Nucleus accumbens (tissue), 56 donors: Measurements from ENCODE around the gene RGS4.
A peak's percentile ranks its signal among the peaks of the same experiment; 100 is the strongest.

ENCODE experiments used
- DNase-seq, 56 donors: peaks; one replicate each; lab custom pipeline; 2025; lab: John Stamatoyannopoulos, UW

The RGS4 gene

GRCh38 chr1:163069142-163069541 is at the start of gene RGS4:
RGS4 (plus strand) TSS chr1:163069361; CDS start chr1:163069485, 124 bp downstream.
- peak in 36 of 56 donors; percentile 2 to 76 (median 36) for DNase-seq

- DNase-seq = no peak
Measured at GRCh38 chr1:163022129-163022528, 47.0 kb upstream of the RGS4 start.

DNA sequence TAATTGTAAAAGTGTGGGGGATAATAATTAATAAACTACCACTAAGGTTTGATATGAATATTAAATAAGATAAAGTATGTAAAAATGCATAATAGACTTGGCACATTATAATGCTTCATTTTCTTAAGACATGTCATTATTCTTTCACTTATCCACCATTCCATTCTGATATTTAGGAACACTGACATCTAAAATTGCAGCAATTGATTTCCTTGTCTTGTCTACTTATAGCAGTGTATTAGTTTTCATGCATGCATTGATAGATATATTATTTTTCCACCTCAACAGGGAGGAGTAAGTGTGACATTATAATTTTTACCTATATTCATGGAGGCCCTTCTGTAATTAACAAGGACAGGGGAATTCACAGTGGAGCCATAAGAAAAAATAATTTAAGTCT is 41.6 kb upstream of the RGS4 start:
- no peak for DNase-seq

- no peak for DNase-seq
Measured at GRCh38 chr1:163029901-163030300, 39.3 kb upstream of the RGS4 start.

GRCh38 chr1:163035446-163036249 is 33.5 kb upstream of the RGS4 start:
- no peak for DNase-seq

- DNase-seq = no peak
Measured at GRCh38 chr1:163036671-163037070, 32.5 kb upstream of the RGS4 start.

GRCh38 chr1:163038928-163039706 is 30.0 kb upstream of the RGS4 start:
- no peak for DNase-seq

- no peak for DNase-seq
Measured at GRCh38 chr1:163039707-163040093, 29.5 kb upstream of the RGS4 start.

DNA sequence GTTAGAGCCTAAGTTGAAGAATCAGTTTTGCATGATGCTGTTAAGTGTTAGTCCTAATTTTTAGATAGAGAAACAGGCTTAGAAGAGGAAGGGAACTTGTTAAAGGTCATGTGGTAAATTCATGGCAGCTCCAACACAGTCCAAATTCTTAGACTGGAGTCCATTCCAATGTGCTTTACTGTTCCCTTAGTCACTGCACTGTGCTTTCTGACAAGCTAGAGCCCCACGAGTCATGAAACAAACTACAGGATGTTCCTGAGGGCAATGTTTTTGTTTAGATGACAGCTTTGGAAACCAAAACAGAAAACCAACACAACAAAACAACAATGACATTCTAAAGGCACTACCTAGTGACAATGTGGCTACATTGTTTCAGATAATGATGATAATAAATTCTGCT is 23.1 kb upstream of the RGS4 start:
- no peak for DNase-seq

DNA sequence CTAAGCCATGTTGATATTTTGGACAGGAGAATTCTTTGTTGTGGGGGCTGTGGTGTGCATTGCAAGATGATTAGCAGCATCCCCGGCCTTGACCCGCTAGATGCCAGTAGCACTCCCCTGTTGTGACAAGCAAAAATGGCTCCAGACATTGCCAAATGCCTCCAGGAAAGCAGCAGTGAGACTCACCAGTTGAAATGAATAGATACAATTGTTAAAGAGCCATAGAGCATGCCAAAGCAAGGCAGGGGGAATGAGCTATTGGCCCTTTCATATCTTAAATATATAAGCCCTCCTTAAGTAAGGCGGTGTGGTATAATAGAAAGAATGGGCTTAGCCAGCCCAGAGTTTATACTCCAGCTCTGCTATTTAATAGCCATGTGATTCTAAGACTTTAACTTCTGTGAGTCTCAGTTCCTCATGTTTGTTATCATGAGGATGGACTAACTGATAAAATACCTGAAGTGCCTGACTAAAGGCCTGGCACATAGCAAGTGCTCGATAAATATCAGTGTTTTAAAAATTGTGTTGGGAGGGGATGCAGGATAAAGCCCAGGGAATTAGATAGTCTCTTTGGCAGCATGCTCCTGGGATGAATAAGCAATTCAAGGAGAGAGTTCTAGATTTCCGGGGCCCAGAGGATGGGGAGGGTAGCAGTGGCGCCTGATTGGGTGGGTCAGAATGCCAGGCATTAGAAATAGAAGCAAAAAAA is 21.1 kb upstream of the RGS4 start:
- no peak for DNase-seq

- DNase-seq = no peak
Measured at GRCh38 chr1:163048869-163049268, 20.3 kb upstream of the RGS4 start.

DNA sequence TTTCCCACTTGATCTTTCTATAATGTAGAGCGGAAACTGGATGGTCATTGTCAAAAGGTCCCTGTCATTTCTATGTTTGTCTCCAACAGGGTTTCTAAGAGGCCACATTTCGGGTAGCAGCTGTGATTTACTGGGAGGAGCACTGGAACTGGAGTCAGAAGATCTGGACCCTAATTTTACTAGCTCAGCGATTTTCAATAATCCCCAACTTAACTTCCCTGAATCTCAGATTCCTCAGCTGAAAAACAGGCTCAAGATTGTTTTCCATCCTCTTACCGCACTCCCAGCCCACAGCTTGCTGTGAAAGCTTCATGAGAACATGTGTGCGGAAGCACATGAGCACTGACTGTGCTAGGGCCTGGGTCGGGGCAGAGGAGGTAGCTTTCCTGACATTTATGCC is 19.9 kb upstream of the RGS4 start:
- DNase-seq = no peak

DNA sequence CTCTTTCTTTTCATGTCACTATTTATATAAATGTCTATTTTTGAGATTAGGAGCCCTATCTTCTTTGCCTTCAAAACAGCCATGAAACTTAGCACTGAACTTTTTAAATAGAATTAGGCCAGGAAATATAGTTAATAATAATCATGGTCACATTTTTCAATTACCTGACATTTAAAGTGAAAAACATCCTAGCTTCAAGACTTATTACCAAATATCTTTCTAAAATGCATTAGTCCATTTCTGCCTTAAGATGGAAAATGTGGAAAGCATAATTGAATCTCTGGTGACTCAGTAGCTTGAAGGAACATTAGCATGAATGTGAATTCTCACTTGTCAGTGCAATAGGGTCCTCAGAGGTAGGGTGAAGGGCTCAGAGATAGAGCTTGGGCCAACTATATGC is 18.7 kb upstream of the RGS4 start:
- DNase-seq = no peak

DNA sequence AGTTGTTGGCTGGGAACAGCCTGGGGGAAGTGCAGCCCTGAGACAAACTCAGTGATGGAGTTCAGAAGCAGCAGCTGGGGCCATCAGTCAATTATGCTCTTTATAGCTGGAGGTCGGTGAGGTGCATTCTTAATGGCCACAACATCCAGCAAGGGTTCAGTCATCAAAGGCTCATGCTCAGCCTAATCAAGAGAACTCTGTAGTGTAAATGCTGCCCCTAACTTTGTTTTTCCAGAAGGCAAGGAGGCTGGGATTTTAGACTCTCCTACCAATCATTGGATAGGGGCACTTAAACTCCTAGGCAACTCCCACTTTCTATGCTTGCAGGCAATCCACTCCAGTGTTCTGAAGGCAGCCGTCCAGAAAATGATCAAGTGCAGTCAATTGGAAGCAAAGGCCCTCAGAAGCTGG is 15.0 kb upstream of the RGS4 start:
- peak in 4 of 56 donors; percentile 0 to 2 (median 2) for DNase-seq

GRCh38 chr1:163055005-163055404 is 14.2 kb upstream of the RGS4 start:
- no peak for DNase-seq

GRCh38 chr1:163055531-163055930 is 13.6 kb upstream of the RGS4 start:
- peak in 17 of 56 donors; percentile 16 to 70 (median 45) for DNase-seq

- DNase-seq = no peak
Measured at GRCh38 chr1:163056831-163057230, 12.3 kb upstream of the RGS4 start.

DNA sequence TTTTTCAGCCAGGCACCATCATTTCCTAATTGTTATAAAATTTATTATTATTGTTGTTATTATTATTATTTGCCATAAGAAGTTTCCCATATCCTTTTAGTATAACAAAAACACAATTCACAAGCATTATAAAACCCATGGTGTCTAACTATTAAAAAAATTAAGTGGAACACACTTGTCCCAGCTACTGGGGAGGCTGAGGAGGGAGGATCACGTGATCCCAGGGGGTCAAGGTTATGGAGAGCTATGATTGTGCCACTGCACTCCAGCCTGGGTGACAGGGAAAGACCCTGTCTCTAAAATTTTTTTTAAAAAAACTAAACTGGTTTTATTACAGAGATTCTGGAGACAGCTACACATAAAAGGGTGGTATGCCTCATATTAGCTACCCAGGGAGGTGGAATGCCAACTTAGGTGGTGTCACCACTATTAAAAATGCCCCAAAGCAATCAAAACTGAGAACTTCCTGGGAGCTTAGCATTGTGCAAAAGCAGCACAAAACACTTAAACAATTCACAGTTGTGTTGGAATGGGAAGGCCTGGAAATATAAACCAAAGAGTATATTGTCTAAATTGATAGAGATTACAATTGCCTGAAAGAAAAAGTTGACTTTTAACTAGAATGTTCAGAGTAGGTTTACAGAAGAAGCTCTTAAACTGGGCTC is 8.7 kb upstream of the RGS4 start:
- no peak for DNase-seq

DNA sequence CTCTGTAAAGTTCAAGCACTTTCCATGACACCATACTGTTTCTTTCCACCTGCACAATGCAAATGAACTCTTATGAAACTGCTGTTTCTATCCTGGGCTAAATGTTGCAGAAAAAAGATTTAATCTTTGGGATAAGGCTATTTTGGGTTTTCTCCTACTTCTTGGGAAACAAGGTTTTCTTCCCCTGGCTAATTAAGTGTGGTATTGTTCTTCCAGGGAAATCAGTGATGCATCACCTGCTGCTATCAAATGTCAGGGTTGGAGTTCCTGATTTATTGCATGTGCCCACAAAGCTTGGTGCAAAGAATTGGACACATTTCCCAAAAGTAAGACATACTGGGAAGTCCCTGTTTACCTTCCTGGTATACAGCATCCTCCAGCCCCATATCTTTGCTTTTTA is 6.0 kb upstream of the RGS4 start:
- no peak for DNase-seq

GRCh38 chr1:163063610-163064009 is 5.6 kb upstream of the RGS4 start:
- DNase-seq = no peak

DNA sequence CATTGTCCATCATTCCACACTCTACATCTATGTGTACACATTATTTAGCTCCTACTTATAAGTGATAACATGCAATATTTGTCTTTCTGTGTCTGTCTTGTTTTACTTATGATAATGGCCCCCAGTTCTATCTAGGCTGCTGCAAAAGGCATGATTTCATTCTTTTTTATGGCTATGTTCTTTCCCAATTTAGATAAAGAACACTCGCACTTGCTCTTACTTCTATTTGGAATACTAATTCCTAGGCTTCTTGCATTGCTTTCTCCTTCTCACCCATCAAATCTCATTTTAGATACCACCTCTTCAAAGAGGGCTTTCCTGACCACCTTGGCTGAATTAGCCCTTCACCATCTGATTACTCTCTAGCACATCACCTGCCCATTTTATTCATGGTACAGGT is 3.0 kb upstream of the RGS4 start:
- no peak for DNase-seq
